Measurements from ENCODE around the gene PKP4. TPM values are rescaled to one million over a fixed set of nuclear protein-coding genes. Genes with fewer than 3 reads are reported as not detected.

PKP4 gene
- total and polyA plus RNA-seq, 2 of the 8 experiments (the other 6 are each of a cell fraction or from before 2014, with no cell fraction given): 48.2 to 88.0 TPM

DNA sequence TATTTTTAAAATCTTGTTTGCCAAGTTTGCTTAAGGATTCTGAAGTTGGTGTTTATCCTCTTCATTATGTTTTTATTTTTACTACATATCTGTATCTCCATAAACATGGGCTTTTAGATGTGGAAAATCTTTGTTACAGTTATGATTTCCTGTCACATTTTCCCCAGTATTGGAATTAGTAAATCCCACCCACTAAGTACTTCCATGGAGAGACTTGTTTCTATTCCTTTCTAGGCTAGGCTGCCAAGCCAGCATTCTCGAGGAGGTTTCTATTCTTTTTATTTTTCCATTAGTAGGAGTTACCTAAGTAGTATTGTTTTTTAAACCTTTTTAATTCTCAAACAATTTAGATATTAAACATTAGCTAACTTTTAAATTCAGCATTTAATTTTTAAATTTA is 22.1 kb downstream of the PKP4 start (continued):
- TF ChIP-seq, protein P1, sequence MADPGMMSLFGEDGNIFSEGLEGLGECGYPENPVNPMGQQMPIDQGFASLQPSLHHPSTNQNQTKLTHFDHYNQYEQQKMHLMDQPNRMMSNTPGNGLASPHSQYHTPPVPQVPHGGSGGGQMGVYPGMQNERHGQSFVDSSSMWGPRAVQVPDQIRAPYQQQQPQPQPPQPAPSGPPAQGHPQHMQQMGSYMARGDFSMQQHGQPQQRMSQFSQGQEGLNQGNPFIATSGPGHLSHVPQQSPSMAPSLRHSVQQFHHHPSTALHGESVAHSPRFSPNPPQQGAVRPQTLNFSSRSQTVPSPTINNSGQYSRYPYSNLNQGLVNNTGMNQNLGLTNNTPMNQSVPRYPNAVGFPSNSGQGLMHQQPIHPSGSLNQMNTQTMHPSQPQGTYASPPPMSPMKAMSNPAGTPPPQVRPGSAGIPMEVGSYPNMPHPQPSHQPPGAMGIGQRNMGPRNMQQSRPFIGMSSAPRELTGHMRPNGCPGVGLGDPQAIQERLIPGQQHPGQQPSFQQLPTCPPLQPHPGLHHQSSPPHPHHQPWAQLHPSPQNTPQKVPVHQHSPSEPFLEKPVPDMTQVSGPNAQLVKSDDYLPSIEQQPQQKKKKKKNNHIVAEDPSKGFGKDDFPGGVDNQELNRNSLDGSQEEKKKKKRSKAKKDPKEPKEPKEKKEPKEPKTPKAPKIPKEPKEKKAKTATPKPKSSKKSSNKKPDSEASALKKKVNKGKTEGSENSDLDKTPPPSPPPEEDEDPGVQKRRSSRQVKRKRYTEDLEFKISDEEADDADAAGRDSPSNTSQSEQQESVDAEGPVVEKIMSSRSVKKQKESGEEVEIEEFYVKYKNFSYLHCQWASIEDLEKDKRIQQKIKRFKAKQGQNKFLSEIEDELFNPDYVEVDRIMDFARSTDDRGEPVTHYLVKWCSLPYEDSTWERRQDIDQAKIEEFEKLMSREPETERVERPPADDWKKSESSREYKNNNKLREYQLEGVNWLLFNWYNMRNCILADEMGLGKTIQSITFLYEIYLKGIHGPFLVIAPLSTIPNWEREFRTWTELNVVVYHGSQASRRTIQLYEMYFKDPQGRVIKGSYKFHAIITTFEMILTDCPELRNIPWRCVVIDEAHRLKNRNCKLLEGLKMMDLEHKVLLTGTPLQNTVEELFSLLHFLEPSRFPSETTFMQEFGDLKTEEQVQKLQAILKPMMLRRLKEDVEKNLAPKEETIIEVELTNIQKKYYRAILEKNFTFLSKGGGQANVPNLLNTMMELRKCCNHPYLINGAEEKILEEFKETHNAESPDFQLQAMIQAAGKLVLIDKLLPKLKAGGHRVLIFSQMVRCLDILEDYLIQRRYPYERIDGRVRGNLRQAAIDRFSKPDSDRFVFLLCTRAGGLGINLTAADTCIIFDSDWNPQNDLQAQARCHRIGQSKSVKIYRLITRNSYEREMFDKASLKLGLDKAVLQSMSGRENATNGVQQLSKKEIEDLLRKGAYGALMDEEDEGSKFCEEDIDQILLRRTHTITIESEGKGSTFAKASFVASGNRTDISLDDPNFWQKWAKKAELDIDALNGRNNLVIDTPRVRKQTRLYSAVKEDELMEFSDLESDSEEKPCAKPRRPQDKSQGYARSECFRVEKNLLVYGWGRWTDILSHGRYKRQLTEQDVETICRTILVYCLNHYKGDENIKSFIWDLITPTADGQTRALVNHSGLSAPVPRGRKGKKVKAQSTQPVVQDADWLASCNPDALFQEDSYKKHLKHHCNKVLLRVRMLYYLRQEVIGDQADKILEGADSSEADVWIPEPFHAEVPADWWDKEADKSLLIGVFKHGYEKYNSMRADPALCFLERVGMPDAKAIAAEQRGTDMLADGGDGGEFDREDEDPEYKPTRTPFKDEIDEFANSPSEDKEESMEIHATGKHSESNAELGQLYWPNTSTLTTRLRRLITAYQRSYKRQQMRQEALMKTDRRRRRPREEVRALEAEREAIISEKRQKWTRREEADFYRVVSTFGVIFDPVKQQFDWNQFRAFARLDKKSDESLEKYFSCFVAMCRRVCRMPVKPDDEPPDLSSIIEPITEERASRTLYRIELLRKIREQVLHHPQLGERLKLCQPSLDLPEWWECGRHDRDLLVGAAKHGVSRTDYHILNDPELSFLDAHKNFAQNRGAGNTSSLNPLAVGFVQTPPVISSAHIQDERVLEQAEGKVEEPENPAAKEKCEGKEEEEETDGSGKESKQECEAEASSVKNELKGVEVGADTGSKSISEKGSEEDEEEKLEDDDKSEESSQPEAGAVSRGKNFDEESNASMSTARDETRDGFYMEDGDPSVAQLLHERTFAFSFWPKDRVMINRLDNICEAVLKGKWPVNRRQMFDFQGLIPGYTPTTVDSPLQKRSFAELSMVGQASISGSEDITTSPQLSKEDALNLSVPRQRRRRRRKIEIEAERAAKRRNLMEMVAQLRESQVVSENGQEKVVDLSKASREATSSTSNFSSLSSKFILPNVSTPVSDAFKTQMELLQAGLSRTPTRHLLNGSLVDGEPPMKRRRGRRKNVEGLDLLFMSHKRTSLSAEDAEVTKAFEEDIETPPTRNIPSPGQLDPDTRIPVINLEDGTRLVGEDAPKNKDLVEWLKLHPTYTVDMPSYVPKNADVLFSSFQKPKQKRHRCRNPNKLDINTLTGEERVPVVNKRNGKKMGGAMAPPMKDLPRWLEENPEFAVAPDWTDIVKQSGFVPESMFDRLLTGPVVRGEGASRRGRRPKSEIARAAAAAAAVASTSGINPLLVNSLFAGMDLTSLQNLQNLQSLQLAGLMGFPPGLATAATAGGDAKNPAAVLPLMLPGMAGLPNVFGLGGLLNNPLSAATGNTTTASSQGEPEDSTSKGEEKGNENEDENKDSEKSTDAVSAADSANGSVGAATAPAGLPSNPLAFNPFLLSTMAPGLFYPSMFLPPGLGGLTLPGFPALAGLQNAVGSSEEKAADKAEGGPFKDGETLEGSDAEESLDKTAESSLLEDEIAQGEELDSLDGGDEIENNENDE (IDR thresholded peaks at IDR 0.05; ENCODE audit: insufficient replicate concordance, low read length): no peak
- TF ChIP-seq, protein P2, sequence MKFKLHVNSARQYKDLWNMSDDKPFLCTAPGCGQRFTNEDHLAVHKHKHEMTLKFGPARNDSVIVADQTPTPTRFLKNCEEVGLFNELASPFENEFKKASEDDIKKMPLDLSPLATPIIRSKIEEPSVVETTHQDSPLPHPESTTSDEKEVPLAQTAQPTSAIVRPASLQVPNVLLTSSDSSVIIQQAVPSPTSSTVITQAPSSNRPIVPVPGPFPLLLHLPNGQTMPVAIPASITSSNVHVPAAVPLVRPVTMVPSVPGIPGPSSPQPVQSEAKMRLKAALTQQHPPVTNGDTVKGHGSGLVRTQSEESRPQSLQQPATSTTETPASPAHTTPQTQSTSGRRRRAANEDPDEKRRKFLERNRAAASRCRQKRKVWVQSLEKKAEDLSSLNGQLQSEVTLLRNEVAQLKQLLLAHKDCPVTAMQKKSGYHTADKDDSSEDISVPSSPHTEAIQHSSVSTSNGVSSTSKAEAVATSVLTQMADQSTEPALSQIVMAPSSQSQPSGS (IDR thresholded peaks at IDR 0.05; ENCODE audit: low read length): no peak
- TF ChIP-seq PHF8 (conservative IDR thresholded peaks at IDR 0.05; ENCODE audit: low read depth, low read length): no peak
- no peak for TF ChIP-seq SP2 (IDR thresholded peaks at IDR 0.05; ENCODE audit: low read length)
- no peak for TF ChIP-seq BRCA1 (IDR thresholded peaks at IDR 0.05; ENCODE audit: low read depth, low read length)
